Measurements from ENCODE around the gene CCDC187. TPM values are rescaled to one million over a fixed set of nuclear protein-coding genes. Genes with fewer than 3 reads are reported as not detected.
"Not testable (repeated sequence)": the region's sequence is repeated elsewhere in the genome, so short reads cannot be mapped to it uniquely, and the experiment has no call there.

The CCDC187 gene
- total RNA-seq, 2 experiments from 2014 or later = 0.05 TPM; not detected in 1

DNA sequence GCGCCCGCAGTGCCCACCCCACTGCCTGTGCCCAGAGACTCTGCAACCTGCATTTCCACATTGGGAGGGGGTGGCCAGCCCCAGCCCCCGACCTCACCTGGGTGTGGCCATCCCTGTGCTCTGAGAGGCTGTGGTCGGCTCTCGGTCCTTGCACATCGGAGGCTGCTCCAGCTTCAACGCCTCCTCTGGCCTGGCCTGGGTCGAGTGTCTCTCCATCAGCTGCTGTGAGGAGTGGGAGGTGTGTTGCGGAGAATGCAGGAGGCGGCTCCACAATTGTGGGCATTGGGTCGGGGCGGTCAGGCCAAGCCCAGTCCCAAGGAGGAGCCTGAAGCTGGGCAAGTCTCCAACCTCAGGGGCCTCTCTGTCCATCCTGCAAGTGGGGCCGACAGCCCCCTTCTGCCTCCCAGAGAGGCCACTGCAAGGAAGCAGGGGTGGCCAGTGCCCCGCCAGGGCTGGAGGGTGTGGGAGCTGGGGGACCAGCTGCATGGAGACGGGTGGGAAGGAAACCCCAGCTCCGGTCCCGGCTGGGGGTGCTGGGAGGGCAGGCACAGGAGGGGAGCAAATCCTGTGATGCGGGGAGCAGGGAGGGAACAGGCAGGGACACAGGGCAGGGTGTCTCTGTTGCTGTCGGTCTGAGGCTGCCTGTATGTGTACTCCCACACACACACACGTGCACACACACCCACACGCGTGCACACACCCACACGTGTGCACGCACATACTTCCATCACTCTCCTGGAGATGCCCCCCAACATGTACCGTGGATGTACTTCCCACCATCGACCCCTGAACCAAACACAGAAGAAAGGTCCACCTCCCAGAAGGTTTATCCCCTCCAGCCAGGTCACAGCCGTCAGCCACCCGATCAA lies 28.9 kb downstream of the CCDC187 start:
- H3K9me3 Mint-ChIP-seq (ENCODE audit: low read depth) = no peaks in the 10 kb centered on the region
- DNase-seq (no peak), ATAC-seq (no peak)
- CTCF ChIA-PET = interaction anchor here (0.7 kb wide), 1 partner anchor 48 kb away, joined by 3 read pairs; no protein-coding TSS in a partner anchor
- H3K27ac Mint-ChIP-seq = no peak overlapping the region
- H3K36me3 Mint-ChIP-seq (ENCODE audit: low read depth) = no peaks in the 10 kb centered on the region
- H3K4me1 Mint-ChIP-seq = no peaks in the 10 kb centered on the region
- H3K27me3 Mint-ChIP-seq = peaks cover 2% of the 10 kb centered on the region
- POLR2A ChIA-PET = no interaction called here
- H3K4me3 Mint-ChIP-seq = no peak overlapping the region
- intact Hi-C loops (cut with DNase I, micrococcal nuclease) = no loop called here

DNA sequence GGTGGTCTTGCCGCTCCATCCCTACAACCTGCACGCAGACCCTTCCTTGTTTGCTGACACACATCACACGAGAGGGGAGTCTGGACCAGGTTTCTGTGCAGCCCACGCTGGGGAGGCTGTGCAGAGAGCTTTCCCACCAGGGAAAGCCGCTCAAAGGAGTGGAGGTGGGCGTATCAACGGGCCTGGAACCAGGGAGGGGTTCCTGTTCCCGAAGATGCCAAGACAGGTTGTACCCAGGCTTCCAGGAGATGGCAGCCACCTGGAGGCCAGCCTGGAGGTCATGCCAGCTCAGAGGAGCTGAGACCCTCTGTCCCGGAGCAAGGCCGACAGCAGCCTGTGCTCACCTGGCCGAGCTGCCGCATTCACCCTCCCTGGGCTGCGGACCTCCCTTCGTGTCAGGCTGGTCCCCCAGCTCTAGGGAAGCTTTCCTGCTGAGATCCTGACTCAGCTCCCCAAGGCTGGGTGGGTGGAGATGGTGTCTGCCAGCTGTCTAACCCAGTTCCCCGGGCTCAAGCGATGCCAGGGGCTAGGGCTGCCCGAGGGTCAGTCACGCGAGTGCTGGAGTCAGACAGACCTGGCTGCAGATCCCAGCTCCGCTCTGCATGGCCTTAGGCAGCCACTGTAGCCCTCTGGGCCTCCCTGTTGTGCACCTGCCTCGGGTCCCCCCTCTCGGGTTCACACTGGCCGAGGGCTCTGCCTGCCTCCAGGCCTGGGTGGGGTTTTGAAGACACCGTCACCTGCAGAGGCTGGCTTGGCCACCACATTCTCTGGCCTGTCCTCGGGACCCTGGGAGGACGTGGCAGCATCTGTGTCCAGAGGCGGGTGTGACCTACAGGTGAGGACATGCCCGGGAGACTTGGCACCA lies 29.7 kb downstream of the CCDC187 start:
- H3K27me3 Mint-ChIP-seq = peaks cover 2% of the 10 kb centered on the region
- intact Hi-C loops (cut with DNase I, micrococcal nuclease) = no loop called here
- H3K4me1 Mint-ChIP-seq = no peaks in the 10 kb centered on the region
- H3K9me3 Mint-ChIP-seq (ENCODE audit: low read depth) = no peaks in the 10 kb centered on the region
- no peak overlapping the region for H3K27ac Mint-ChIP-seq
- H3K36me3 Mint-ChIP-seq (ENCODE audit: low read depth) = no peaks in the 10 kb centered on the region
- CTCF ChIA-PET = no interaction called here
- ATAC-seq = no peak
- DNase-seq = no peak
- POLR2A ChIA-PET = no interaction called here
- no peak overlapping the region for H3K4me3 Mint-ChIP-seq

DNA sequence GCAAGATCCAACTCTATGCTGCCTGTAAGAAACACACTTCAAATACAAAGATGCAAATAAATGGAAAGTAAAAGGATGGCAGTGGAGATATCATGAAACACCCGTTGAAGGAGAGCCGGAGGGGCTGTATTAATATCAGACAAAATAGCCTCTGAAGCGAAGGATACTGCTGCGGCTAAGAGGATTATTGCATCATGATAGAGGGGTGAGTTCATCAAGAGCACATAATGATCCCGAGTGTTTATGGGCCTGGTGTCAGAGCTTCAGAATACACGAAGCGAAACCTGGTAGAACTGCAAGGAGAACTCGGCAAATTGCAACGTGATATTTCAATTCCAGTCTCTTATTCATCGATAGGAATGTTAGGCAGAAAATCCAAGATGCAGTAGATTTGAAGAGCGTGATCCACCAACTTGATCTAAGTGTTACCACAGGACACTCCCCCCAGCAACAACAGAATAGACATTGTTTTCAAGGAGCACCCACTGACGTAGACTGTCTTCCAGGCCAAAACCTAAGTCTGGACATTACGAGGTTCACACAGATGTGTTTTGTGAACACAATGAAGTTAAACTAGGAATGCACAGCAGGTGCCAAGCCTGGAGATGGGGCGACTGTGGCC lies 30.5 kb downstream of the CCDC187 start:
- Mint-ChIP-seq H3K27ac (no peak overlapping the region), H3K4me3 (no peak overlapping the region), H3K9me3 (ENCODE audit: low read depth) (no peaks in the 10 kb centered on the region), H3K27me3 (peaks cover 2% of the 10 kb centered on the region), H3K36me3 (ENCODE audit: low read depth) (no peaks in the 10 kb centered on the region), H3K4me1 (no peaks in the 10 kb centered on the region)
- ChIA-PET POLR2A (no interaction called here), CTCF (no interaction called here)
- ATAC-seq (no peak), DNase-seq (no peak)
- intact Hi-C loops (cut with DNase I, micrococcal nuclease) = no loop called here

DNA sequence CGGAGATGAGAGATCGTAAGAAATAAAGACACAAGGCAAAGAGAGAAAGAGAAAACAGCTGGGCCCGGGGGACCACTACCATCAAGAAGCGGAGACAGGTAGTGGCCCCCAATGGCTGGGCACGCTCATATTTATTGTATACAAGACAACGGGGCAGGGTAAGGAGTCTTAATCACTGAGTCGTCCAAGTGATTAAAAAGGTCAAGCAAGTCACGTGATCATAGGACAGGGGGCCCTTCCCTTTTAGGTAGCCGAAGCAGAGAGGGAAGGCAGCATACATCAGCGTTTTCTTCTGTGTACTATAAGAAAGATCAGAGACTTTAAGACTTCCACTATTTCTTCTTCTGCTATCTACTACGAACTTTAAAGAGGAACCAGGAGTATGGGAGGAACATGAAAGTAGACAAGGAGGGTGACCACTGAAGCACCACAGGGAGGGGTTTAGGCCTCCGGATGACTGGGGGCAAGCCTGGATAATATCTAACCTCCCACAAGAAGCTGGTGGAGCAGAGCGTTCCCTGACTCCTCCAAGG lies 33.7 kb downstream of the CCDC187 start:
- no peaks in the 10 kb centered on the region for H3K9me3 Mint-ChIP-seq (ENCODE audit: low read depth)
- H3K4me3 Mint-ChIP-seq = no peak overlapping the region
- intact Hi-C loops (cut with DNase I, micrococcal nuclease) = no loop called here
- ATAC-seq (no peak), DNase-seq (no peak)
- H3K36me3 Mint-ChIP-seq (ENCODE audit: low read depth) = no peaks in the 10 kb centered on the region
- H3K4me1 Mint-ChIP-seq = peaks cover 6% of the 10 kb centered on the region
- H3K27ac Mint-ChIP-seq = no peak overlapping the region
- ChIA-PET POLR2A (no interaction called here), CTCF (interaction anchor here (0.7 kb wide), 1 partner anchor 1034 kb away, joined by 3 read pairs; no protein-coding TSS in a partner anchor)
- peaks cover under 1% of the 10 kb centered on the region for H3K27me3 Mint-ChIP-seq

DNA sequence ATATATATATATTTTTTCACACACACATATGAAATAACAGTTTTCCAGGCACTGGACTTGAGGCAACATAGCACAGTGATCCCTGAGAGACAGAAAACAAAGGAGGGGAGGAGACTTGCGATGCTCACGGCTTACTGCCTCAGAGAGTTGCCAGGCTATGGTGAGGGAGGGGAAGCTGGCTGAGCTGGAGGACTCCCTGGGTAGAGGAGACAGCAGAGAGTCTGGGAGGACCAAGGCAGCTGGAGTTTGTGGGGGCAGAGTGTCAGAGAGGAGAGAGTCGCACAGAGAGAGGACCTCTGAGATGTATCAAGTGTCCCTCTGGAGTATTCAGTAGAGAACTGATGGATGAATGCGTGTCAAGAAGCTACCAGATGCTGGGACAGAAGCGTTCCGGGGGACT lies 35.2 kb downstream of the CCDC187 start:
- Mint-ChIP-seq H3K36me3 (ENCODE audit: low read depth) (no peaks in the 10 kb centered on the region), H3K9me3 (ENCODE audit: low read depth) (no peaks in the 10 kb centered on the region), H3K4me3 (no peak overlapping the region), H3K4me1 (peaks cover 6% of the 10 kb centered on the region), H3K27ac (no peak overlapping the region), H3K27me3 (no peaks in the 10 kb centered on the region)
- ATAC-seq = no peak
- ChIA-PET CTCF (interaction anchor here (0.5 to 0.8 kb wide), 2 partner anchors 14 to 419 kb away, joined by 3 read pairs; no protein-coding TSS in a partner anchor), POLR2A (no interaction called here)
- no peak for DNase-seq
- intact Hi-C loops (cut with DNase I, micrococcal nuclease) = loop anchor here in 1 of 2 experiments (5.0 kb wide), 1 partner anchor 96 kb away; no protein-coding TSS in a partner anchor

DNA sequence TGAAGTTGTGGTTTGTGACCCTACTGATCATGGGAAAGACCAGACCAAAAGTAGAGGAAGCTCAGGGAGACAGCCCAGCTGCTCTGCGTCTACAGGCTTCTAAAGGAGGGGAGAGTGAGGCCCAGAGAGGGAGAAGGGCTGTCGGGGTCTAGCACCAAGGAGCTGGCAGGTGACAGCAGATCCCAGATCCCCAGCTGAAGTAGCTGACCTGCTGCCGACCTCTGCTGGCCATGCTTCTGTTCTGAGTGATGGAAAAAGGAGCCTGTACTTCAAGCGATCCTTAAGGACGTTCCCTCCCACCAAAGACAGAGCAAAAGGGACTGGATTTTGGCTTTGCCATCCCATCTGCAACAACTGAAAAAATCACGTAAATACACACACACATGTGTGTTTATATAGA lies 35.6 kb downstream of the CCDC187 start:
- H3K27ac Mint-ChIP-seq = no peak overlapping the region
- no peak for DNase-seq
- H3K9me3 Mint-ChIP-seq (ENCODE audit: low read depth) = no peaks in the 10 kb centered on the region
- POLR2A ChIA-PET = no interaction called here
- peaks cover 6% of the 10 kb centered on the region for H3K4me1 Mint-ChIP-seq
- H3K27me3 Mint-ChIP-seq = no peaks in the 10 kb centered on the region
- intact Hi-C loops (cut with DNase I, micrococcal nuclease) = loop anchor here in 1 of 2 experiments (5.0 kb wide), 1 partner anchor 96 kb away; no protein-coding TSS in a partner anchor
- CTCF ChIA-PET = interaction anchor here (0.5 to 1.9 kb wide), 2 partner anchors 14 to 95 kb away, joined by 3 to 5 read pairs; partner anchors contain the start of gene DNLZ
- no peaks in the 10 kb centered on the region for H3K36me3 Mint-ChIP-seq (ENCODE audit: low read depth)
- ATAC-seq = no peak
- peak overlapping the region; percentile 69 for H3K4me3 Mint-ChIP-seq

DNA sequence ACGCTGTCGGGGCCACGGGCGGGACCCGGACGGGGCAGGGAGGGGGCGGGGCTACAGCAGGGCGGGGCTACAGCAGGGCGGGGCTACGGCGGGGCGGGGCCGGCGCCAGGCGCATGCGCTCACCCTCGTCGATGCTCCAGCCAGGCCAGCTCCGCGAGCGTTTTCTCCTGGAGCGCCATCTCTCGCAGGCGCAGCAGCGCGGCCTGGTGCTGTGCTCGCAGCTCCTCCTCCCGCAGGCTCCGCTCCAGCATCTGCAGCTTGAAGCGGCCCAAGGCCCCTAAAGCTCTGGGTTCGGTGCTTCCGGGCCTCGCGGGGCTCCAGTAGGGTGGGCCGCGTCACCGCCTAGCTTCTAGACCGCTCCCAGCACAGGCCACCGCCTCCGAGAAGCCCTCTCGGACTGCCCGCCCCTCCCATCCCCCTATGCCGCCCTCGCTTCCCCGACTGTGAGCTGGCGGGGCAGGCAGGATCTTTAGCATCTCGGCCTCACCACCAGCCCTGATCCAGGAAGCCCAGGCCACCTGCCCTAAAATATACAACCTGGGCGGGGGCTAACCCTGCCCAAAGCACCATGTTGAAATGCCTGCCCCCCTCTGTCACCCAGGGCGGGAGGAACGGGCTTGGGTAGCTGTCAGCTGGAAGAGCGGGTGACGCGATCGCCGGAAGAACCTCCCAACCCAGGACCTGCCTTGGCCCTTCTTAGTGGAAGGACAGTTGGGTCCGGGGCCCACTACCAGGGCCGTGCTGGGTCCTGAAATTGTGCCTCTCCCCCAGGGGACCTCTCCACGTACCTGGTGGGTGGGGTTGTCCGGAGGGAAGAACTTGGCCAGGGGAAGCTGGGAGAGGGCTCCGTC lies 36.4 kb downstream of the CCDC187 start:
- peak; percentile 99 for ATAC-seq
- peak; percentile 92 for DNase-seq
- Mint-ChIP-seq H3K9me3 (ENCODE audit: low read depth) (no peaks in the 10 kb centered on the region), H3K4me3 (peak overlapping the region; percentile 69), H3K4me1 (peaks cover 6% of the 10 kb centered on the region), H3K36me3 (ENCODE audit: low read depth) (no peaks in the 10 kb centered on the region), H3K27me3 (no peaks in the 10 kb centered on the region), H3K27ac (peak overlapping the region; percentile 58)
- ChIA-PET POLR2A (interaction anchor here (0.7 kb wide), 1 partner anchor 358 kb away, joined by 3 read pairs; no protein-coding TSS in a partner anchor), CTCF (interaction anchor here (0.6 to 1.9 kb wide), 5 partner anchors 21 to 300 kb away, joined by 3 to 5 read pairs (median 3); partner anchors contain the start of genes DNLZ and QSOX2)
- intact Hi-C loops (cut with DNase I, micrococcal nuclease) = loop anchor here (1.0 to 5.0 kb wide), 9 partner anchors 22 to 306 kb away; partner anchors contain the start of genes QSOX2 (in 2 of the 2), DNLZ (in 1 of the 2), INPP5E (in 1 of the 2) and SEC16A (in 1 of the 2)

DNA sequence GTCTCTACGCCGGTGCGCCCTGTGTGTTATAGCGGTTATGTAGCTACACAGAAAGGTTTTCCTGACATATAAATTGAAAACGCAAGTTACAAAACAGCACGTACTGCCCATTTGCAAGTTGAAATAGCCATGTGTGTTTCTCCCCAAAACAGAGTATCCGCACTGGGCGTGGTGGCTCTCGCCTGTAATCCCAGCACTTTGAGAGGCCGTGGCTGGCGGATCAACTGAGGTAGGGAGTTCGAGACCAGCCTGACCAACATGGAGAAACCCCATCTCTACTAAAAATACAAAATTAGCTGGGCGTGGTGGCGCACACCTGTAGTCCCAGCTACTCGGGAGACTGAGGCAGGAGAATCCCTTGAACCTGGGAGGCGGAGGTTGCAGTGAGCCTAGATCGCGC lies 37.3 kb downstream of the CCDC187 start:
- not testable (repeated sequence) for H3K4me1 Mint-ChIP-seq; H3K9me3 Mint-ChIP-seq (ENCODE audit: low read depth); H3K27me3 Mint-ChIP-seq; ATAC-seq; H3K27ac Mint-ChIP-seq; H3K36me3 Mint-ChIP-seq (ENCODE audit: low read depth)
- DNase-seq = peak; percentile 32
- CTCF ChIA-PET = interaction anchor here (0.6 to 1.9 kb wide), 5 partner anchors 20 to 300 kb away, joined by 3 to 5 read pairs (median 3); partner anchors contain the start of genes DNLZ and QSOX2
- POLR2A ChIA-PET = interaction anchor here (0.7 kb wide), 1 partner anchor 358 kb away, joined by 3 read pairs; no protein-coding TSS in a partner anchor
- intact Hi-C loops (cut with DNase I, micrococcal nuclease) = loop anchor here (1.0 to 5.0 kb wide), 9 partner anchors 21 to 305 kb away; partner anchors contain the start of genes QSOX2 (in 2 of the 2), DNLZ (in 1 of the 2), INPP5E (in 1 of the 2) and SEC16A (in 1 of the 2)
- H3K4me3 Mint-ChIP-seq = peak overlapping the region; percentile 69

DNA sequence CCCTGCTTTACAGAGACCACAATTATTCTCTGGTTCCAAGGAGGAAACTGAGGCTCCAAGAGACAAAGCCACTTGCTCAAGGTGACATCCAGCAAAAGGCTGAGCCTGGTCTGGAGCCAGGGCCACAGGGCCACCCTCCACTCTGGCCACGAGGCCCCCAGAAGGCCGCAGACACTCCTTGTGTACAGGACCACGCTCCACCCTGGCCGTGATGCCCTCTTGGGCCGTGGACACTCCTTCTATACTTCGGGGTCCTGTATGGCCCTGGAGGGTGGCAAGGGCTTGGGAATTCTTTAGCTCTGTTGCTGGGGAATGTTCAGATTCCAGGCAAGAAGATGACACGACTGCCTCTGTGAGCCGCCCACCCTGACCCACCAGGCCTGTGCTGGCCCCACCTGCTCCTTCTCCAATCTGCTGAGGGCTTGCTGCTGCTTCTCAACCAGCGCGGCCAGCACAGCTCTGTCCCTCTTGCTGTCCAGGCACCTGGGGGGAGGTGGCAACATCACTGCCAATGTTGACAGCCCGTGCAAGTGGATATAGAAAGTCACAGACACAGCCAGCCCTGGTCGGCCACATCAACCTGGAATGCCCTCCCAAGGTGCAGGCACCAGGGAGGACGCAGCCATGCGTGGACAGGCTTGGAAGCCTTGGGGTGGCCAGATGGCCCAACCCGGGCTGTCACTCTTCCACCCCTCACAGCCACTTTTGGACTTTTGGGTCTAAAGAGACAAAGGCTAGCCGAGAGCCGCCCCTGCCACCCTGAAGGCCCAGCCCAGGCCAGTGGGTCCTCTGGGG lies 38.1 kb downstream of the CCDC187 start:
- ChIA-PET POLR2A (no interaction called here), CTCF (no interaction called here)
- no peak for DNase-seq
- Mint-ChIP-seq H3K9me3 (ENCODE audit: low read depth) (no peaks in the 10 kb centered on the region), H3K4me1 (peaks cover 6% of the 10 kb centered on the region), H3K36me3 (ENCODE audit: low read depth) (no peaks in the 10 kb centered on the region), H3K27ac (no peak overlapping the region), H3K4me3 (no peak overlapping the region), H3K27me3 (no peaks in the 10 kb centered on the region)
- intact Hi-C loops (cut with DNase I, micrococcal nuclease) = loop anchor here in 1 of 2 experiments (5.0 kb wide), 1 partner anchor 93 kb away; no protein-coding TSS in a partner anchor
- ATAC-seq = no peak
